ENCODE results near the gene RAB26. TPM values are rescaled to one million over a fixed set of nuclear protein-coding genes. Genes with fewer than 3 reads are reported as not detected.

The RAB26 gene, protein sequence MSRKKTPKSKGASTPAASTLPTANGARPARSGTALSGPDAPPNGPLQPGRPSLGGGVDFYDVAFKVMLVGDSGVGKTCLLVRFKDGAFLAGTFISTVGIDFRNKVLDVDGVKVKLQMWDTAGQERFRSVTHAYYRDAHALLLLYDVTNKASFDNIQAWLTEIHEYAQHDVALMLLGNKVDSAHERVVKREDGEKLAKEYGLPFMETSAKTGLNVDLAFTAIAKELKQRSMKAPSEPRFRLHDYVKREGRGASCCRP
- total RNA-seq: 0.75 and 1.3 TPM in 2 replicates

DNA sequence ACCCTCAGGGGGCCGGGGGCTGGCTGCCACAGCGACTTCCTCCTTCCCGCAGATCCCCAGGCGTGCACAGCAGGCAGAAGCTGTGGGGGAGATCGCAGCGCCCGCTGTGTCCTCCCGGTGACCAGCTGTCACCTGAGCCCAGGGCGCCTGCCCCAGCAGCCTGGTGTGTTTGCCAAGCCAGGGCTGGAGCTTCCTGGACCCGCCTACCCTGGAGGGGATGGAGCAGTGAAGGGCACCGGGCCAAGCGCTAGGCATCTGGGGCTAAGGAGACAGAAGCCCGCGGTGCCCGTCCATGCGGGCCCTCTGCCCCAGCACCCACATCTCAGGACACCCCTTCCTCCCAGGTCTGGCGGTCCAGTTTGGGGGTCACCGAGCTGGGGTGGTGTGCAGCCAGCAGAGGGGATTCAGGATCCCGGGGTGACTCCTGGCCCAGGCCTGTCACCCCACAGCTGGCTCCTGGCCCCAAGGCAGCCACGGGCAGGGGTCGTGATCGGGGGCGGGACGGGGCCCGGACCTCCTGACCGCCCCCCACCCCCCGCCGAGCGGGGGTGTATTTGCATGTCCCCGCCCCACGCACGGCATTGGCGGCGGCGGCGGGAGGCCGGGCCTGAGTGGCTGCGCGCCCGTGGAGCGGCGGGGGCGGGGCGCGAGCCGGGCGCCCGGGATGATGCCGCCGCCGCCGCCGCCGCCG, at the start of gene RAB26:
TSS of gene RAB26 (plus strand) at position 645 of the 691 bp plus-strand sequence. CDS start 159 bp downstream, outside the sequence.

DNA sequence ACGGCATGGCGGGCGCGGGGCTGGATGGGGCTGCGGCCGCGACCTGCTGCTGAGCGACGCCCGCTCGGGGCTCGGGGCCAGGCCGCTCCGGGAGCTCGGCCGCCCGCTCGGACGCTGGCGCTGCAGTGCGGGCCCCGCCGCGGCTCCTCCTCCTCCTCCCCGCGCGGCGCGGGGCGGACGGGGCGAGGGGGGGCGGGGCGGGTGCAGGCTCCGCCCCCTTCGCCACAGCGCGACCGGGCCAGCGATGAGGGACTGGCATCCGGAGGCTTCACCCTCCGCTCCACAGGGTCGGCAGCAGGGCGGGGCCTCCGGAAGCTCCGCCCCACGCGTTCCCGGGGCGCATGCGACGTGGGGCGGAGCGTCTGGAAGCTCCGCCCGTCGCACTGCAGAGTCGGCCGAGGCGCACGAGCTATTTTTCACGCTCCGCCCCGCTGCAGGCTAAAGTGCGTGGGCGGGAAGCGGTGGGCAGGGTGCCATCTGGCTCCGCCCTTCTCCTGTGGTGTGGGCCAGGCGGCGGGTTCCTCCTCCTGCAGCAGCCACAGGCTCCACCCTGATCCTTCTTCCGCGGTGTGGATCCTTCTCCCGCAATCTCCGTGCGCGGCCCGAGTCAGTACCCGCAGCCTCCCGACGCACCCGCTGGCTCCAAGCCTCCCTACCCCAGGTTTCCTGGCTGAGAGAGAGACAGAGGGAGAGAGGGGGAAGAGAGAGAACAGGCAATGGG, 12.5 kb upstream of the RAB26 start, which contains the start of gene PKD1:
TSS of gene PKD1 (minus strand) at position 129 of the 721 bp plus-strand sequence. CDS start 209 bp downstream, outside the sequence.

DNA sequence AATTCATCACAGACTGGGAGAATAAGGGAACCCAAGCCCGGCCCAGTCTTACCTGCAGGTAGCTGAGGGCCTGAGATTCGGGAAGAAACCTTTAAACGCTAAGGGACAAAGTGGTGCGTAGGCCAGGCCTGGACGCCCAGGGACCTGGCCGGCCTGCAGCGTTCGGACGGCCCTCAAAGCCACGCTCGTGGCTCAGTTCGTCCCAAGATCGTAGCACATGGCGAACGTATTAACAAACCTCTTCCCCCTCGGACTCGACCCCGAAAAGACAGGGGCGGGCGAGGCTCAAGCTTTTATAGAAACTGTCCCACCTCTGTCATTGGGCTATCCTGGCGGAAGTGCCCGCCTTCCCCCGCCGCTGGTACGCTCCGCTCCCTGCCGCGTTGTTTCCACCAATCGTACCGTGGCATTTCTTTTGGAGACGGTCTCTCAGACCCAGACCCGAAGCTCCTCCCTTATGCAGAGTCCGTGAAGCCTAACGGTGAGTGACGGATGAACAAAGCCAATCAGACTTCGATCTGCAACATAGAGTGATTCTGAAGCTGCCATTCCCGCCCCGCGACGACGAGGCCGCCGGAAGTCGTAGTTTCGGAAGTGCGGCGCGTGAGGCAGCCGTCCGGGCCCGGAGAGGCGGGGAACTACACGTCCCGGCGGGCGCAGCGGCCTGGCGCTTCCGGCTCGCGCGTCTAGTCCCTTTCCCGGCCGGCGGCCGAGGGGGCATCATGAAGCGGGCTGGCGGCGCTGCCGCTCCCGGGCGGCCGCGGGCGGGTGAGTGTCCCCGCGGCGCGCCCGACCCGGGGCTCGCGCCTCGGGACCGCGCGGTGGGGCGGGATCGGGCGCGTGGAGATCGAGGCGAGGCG, 6.9 kb downstream of the RAB26 start, which contains the start of gene TRAF7:
TSS of gene TRAF7 (plus strand) at position 692 of the 860 bp plus-strand sequence. CDS start 8,139 bp downstream, outside the sequence.

DNA sequence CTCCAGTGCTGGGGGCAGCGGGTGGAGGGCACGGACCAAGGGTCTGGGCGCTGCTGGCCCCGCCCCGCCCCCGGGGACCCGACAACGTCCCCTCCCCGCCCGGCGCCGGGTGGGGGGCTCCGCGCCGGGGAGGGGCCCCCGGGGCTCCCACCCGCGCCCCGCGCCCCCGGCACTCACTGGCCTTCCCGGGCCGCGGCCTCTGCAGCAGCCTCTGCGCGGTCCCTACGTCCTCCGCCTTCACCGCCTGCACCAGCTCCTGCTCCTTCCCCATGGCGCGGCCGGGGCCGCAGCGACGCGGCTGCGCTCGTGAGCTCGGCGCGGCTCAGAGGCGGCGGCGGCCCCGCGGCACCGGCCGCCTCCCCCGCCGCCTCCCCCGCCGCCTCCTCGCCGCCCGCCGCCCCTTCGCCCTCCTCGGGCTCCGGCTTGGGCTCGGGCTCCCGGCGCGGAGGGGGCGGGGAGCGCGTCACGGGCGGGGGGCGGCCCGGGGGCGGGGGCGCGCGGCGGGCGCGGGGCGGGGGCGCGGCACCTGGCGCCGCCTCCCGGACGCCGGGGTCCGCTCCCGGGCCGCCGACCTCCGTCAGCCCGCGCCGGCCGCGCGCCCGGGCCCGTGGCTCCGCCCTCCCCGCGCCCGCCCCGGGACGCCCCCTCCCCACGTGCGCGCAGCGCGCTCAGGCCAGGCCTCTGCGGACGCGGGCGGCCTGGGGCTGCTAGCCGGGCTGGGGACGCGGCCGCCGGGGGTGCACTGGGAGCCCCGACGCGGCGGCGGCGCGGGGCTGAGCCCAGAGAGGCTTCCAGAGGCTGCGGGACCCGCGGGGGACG, 47.9 kb downstream of the RAB26 start, which contains the start of gene CASKIN1:
TSS of gene CASKIN1 (minus strand) at position 444 of the 819 bp plus-strand sequence. CDS start at position 271, 173 bp downstream.

Other genes starting within 250 kb of the RAB26 start
- not detected in 2 replicates for gene HS3ST6, start 230.2 kb upstream of the RAB26 start, total RNA-seq
- 5.8 and 8.2 TPM in 2 replicates for gene MSRB1, start 205.4 kb upstream of the RAB26 start, total RNA-seq
- gene RPL3L, start 193.9 kb upstream of the RAB26 start, total RNA-seq: not detected in 2 replicates
- gene NDUFB10, start 189.1 kb upstream of the RAB26 start, total RNA-seq: 149 and 206 TPM in 2 replicates
- 3,397 and 3,624 TPM in 2 replicates for gene RPS2, start 183.8 kb upstream of the RAB26 start, total RNA-seq
- not detected in 2 replicates for gene RNF151, start 181.8 kb upstream of the RAB26 start, total RNA-seq
- 45.6 and 49.4 TPM in 2 replicates for gene TBL3, start 176.6 kb upstream of the RAB26 start, total RNA-seq
- gene NOXO1, start 167.2 kb upstream of the RAB26 start, total RNA-seq: not detected in 2 replicates
- gene GFER, start 164.4 kb upstream of the RAB26 start, total RNA-seq: 12.8 and 14.6 TPM in 2 replicates
- 2.0 and 2.9 TPM in 2 replicates for gene SYNGR3, start 158.7 kb upstream of the RAB26 start, total RNA-seq
- 17.7 and 23.6 TPM in 2 replicates for gene ZNF598, start 138.8 kb upstream of the RAB26 start, total RNA-seq
- 0.18 and 0.38 TPM in 2 replicates for gene NPW, start 128.8 kb upstream of the RAB26 start, total RNA-seq
- gene NHERF2, start 121.7 kb upstream of the RAB26 start, total RNA-seq: 63.8 and 66.9 TPM in 2 replicates
- 49.3 and 52.5 TPM in 2 replicates for gene NTHL1, start 100.8 kb upstream of the RAB26 start, total RNA-seq
- gene TSC2, start 100.6 kb upstream of the RAB26 start, total RNA-seq: 44.4 and 54.6 TPM in 2 replicates
- 38.1 and 102 TPM in 2 replicates for gene PKD1, start 12.7 kb upstream of the RAB26 start, total RNA-seq
- 88.0 and 89.5 TPM in 2 replicates for gene TRAF7, start 7.2 kb downstream of the RAB26 start, total RNA-seq
- gene CASKIN1, start 48.0 kb downstream of the RAB26 start, total RNA-seq: 0.19 and 0.54 TPM in 2 replicates
- gene MLST8, start 56.8 kb downstream of the RAB26 start, total RNA-seq: 13.2 and 19.7 TPM in 2 replicates
- 1.6 and 2.4 TPM in 2 replicates for gene BRICD5, start 62.2 kb downstream of the RAB26 start, total RNA-seq
- 14.3 and 16.6 TPM in 2 replicates for gene PGP, start 66.2 kb downstream of the RAB26 start, total RNA-seq
- gene E4F1, start 75.0 kb downstream of the RAB26 start, total RNA-seq: 29.4 and 32.5 TPM in 2 replicates
- 0.27 and 0.94 TPM in 2 replicates for gene DNASE1L2, start 87.8 kb downstream of the RAB26 start, total RNA-seq
- gene ECI1, start 103.0 kb downstream of the RAB26 start, total RNA-seq: 25.1 and 25.7 TPM in 2 replicates
- gene RNPS1, start 119.5 kb downstream of the RAB26 start, total RNA-seq: 58.7 and 63.5 TPM in 2 replicates
- 18.0 and 26.5 TPM in 2 replicates for gene ABCA3, start 192.1 kb downstream of the RAB26 start, total RNA-seq